GM21576 (cell line): ENCODE results near the gene SLC19A1.

Experiments used
- ATAC-seq: cut with Tn5 transposase; IDR thresholded peaks from one replicate; pipeline ENCODE4 v1.9.1; 2021; ENCODE audit warnings: mild to moderate bottlenecking, moderate library complexity; ENCODE audit not compliant: unreplicated experiment

Gene SLC19A1

DNA sequence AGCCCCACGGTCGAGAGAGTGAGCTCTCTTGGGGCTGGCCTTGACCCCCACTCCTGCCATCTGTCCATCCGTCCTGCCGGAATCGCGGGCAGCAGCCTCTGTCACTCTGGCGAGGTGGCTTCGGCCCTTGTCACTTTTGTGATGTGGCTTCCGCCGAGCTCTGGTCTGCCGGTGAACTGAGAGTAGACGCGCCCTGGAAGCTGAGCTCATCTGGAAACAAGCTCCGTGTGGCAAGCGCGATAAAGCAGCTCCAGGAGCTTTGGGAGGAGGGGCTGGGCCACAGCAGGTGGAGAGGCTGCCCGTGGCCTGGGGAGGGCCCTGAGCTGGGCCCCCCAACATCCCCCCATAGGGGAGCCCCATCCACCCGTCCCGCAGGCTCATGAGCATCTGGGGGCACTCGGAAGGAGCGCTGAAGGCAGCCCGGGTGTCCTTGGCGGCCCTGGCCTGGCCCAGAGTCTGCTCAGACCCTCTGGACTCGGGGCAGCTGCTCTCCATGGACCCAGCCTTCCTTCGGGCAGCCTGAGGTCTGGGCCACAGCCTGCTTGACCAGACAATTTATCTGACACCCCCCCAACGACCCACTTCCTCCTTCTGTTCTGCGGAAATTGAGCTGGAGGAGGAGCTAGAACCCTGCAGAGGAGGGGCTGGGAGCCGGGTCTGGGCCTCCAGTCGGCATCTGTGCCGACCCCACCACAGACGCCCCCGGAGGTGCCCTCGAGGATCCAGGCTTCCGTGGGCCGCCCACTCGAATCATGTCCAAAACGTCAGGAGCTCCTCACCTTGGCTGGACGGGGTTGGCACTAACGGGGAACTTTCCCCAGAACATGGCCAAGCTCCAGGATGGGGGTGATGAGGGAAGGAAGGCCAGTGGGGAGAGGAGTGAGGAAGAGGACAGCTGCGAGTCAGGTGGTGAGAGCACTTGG lies 59.1 kb downstream of the SLC19A1 start:
- ATAC-seq: no peak

DNA sequence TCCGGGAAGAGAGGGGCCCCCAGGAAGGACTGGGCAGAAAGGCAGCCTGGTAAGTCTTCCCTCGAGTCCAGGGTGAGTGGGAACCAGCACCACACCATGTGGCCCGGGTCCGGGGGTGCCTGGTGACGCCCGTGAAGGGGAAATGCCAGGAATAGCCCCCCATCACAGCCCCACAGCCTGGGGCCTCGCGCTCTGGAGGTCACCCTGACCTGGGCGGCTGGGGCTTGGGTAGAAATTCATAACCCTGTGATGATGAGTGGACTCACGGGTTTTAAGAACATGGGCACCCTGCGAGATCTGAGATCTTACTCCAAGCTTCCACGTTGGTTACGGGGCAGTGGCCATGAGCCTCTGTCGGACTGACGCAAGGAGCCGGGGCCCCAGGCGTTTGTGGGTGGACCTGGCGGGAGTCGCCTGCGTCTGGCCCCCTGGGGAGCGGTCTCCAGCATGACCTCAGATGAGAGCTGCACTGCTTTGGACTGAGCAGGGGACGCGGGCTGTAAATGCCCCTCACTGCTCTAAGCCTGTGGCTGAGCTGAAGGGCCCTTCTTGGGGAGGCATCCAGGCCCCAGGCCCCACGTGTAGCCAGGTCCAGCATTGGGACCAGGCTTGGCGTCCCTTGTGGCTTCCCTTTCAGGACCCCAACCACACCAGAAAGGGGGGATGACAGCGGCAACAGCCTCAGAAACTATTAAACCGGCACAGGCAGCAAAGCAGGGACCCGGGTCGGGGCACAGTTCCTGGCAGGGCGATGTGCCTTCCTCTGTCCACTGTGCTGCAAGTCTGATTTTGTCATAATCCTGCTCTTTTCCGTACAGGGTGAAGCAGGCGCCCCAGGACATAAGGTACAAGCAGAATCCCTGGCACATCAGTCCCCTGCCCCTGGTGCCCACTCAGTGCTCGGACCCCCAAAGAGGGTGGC lies 60.0 kb downstream of the SLC19A1 start:
- no peak for ATAC-seq

DNA sequence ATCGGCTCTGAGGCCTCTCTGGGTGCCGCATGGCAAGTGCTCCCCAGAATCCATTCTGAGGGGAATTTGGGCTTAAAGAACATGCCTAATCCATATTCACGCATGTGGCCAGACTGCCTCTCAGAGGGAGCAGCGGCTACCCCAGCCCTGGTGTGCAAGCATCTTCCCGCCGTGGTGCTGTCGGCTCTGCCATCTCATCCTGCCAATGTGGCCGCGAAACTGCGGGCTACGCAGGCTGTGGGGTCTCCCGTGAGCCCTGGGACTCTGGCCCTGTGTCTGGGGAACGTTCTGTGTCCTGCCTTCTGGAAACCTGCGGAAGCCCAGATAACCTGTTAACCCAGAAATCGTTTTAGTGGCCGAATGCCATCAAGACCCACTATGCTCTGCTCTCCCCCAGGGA lies 60.7 kb downstream of the SLC19A1 start:
- no peak for ATAC-seq

DNA sequence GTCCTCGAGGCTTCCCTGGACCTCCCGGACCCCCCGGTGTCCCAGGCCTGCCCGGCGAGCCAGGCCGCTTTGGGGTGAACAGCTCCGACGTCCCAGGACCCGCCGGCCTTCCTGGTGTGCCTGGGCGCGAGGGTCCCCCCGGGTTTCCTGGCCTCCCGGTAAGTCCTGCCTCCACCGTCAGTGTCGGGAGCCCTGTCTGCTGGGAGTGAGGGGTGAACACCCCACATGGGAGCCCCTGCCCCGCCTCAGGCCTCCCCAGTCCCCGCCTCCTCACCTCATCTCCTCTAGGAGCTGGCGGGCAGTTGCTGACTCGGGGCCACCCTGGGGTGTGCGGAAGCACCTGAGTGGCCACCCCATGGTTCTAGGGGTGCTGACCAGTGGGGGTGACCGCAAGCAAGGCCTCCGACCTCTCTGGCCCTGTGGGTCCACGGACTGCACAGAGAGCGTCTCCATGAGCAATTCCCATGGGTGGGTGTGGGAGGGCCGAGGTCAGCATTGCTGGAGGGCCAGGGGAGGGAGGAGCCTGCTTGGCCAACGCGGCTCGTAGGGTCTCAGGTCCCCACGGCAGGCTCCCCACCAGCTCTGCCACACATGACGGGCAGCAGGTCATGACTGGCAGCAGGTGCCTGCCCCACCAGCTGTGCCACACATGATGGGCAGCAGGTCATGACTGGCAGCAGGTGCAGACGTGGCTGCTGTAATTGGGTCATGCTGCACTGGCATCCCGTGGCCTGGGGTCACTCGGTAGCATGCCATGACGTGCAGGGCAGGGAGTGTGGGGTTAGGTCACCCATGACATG lies 61.3 kb downstream of the SLC19A1 start:
- no peak for ATAC-seq

DNA sequence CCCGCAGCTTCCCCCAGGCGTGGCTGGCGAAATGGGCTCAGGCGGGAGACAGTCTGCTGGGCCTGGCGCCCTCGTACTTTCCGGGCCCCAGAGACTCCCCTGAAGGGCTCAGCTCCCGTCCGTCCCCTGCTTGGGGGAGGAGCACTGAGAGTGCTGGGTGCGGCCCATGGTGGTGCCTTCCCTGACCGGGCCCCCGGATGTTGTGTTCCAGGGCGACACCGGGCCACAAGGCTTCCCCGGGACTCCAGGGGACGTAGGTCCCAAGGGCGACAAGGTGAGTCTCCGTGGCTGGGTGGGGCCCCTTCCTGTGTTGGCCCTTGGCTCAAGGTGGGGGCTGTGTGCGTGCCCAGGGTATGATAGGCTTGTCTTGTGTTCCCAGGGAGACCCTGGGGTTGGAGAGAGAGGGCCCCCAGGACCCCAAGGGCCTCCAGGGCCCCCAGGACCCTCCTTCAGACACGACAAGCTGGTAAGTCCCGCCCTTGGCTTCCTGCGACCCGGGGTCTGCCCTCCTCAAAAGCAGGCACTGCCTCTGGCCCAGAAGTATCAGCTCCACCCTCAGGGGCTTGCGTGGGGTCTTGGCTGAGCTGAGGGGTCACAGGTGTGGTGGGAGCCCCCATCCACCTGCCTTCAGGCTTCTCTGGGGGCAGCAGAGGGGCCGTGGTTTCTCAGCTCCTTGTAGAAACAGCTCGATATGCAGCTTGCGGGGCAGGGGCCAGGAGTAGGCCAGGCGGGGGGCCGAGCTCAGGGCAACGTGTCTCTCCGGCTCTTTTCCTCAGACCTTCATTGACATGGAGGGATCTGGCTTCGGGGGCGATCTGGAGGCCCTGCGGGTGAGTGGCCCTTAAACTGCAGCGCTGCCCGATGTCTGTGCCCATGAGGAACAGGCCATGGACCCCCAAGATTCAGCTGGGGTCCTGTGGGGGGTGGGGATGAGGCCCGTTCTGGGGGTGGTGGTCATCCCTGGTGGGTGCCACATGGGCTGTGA lies 62.3 kb downstream of the SLC19A1 start:
- ATAC-seq: no peak

DNA sequence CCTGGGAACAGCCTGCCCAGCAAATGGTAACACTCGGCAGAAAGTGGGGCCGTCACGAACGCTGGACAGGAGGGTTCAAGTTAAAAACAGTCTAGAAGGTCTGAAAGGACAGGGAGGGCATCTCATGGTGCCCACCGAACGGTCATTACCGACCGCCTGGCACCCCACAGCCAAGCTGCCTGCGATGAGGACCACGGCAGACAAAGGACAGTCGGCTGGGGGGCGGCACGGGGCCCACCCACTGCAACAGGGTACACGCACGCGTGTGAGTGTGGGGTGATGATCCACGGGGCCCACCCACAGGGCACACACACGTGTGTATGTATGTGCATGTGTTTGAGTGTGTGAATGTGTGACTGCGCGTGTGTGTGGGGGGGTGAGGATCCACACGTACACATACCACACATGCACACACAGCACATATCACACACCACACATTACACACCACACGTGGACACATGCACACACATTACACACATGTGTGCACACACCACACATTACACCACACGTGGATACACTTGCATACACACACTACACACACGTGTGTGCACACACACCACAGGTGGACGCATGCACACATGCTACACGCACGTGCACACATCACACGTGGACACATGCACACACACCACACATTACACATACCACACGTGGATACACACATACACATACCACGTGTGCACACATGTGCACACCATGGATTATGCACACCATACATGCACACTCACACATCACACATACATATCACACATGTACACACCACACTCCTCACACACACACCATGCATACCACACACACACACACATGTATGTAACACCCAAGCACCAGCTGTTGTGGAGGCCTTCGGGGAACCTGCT lies 63.2 kb downstream of the SLC19A1 start:
- ATAC-seq: no peak

DNA sequence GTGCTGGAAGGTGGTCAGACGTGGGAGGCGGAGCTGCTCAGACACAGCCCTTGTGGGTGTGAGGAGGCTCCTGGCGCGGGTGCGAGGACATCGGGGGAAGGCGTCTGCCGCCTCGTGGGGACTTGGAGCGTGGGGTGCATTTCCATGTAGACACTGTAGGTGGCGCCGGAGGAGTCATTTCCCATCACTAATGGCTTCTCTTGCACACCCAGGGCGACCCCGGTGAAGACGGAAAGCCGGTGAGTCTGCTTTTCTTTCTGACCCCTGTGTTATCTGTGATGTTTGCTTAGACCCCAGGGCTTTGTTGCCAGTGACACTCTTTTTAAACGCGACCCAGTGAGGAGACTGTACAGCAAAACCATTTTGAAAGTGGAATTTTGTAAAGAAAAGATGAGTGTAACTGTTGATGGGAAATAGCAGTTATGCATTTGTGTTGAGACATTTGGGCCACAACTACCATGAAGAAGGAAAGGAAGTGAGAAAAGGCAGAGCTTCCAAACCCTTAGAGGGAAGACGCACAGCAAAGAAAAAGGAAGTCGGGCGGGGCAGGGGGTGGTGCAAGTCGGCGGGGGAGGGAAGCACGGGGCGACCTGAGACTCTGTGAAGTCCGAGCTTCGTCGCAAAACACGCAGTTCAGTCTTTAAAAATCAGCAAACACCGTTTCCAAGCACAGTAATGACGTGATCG lies 64.0 kb downstream of the SLC19A1 start:
- no peak for ATAC-seq

DNA sequence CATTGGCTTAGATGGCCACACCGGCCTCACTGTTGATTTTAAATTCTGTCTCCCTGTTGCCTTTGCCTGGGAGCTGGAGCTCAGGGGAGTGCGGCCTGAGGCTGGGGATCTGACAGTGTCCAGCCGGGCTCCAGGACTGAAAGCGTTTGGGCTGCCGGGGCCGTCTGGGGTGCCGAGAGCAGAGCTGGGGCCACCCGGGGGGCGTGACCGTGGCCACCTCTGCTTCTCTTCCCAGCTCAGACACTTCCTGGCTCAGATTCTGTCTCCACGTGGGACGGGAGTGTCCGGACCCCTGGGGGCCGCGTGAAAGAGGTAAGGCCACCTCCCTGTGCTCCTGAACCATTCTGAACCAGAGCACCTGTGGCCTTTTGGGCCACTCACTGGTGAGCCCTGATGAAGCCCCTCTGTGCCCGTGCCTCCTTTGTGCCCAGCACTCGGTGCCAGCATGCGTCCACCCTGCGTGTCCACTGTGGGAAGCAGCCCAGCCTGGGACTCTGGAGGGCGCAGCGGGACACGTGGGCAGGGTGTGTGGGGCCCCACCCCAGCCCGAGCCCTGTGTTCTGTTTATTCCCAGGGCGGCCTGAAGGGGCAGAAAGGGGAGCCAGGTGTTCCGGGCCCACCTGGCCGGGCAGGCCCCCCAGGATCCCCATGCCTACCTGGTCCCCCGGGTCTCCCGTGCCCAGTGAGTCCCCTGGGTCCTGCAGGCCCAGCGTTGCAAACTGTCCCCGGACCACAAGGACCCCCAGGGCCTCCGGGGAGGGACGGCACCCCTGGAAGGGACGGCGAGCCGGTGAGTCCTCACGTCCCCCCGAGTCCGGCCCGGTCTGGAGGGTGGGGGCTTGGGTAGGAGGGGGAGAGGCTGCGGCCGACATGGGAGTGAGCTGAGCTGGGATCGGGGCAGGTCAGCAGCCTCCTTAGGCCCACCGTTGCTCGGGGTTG lies 64.8 kb downstream of the SLC19A1 start:
- no peak for ATAC-seq

DNA sequence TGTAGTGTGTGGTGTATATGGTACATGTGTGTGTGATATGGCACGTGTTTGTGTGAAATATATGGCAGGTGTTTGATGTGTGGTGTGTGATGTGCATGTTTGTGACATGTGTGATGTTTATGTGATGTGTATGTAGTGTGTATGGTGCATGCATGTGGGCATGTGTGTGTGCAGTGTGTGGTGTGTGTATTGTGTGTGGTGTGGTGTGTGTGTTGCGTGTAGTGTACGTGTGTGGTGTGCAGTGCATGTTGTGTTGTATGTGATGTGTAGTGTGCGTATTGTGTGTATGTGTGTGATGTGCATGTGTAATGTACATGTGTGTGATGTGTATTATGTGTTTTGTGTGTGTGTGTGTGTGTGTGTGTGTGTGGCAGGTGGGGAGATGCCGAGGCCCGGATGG lies 65.7 kb downstream of the SLC19A1 start:
- ATAC-seq: no peak

DNA sequence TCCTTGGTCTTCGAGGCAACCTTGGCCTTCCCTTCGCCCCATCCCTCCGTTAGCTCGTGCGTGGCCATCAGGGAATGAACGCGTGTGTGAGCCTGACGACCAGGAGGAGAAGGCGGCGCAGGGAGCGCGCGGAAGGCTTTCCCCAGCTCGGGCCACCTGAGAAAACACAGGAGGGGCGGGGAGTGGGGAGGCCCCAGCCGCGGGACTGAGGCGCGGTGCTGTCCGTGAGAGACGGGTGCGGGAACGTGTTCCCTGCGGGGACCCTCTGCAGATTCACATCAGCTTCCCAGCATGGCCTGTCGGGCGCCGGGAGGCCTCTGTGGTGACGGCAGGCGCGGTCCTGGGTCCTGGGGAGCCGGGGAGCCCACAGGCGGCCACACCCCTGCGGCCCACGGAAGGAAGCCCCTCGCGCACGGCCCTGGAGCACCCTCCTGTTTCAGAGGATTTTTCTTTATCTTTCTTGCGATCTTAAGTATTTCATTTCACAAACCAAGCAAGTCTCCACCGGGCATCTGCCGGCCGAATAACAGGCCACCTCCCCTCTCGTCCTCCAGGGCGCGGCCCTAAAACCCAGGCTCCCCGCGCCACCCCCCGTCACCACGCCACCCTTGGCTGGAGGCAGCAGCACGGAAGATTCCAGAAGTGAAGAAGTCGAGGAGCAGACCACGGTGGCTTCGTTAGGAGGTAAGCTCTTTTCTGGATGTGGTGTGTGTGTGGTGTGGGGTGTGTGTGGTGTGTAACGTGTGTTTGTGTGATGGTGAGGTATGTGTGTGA lies 66.3 kb downstream of the SLC19A1 start:
- no peak for ATAC-seq

DNA sequence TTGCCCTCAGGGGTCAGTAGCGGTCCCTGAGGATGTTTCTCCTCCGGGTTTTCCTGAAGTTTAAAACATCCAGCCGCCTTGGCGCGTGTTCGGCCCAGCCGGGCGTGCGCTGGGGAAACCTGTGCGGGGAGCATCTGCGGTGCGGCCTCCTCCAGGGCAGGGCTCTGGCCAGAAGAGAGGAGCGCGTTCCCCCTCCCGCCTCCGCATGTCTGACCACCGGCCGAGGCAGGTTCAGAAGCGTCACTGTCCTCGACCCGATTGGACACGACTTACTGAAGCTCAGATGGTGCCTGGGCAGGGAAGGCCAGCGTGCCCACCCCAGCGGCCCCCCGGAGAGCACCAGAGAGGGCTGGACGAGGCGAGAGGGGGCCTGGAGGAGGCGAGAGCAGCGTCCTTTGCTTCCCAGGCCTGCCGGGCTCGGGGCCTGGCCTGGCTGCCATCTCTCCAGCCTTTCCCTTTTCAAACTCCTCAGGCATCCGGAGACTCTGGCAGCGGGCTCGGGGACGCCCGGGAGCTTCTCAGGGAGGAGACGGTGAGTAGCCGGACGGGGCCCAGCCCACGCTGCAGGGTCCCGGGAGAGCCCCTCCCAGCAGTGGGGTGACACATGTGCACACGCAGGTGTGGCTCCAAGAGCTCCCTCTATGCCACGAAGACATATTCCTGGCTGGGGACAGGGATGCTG lies 67.1 kb downstream of the SLC19A1 start:
- no peak for ATAC-seq

DNA sequence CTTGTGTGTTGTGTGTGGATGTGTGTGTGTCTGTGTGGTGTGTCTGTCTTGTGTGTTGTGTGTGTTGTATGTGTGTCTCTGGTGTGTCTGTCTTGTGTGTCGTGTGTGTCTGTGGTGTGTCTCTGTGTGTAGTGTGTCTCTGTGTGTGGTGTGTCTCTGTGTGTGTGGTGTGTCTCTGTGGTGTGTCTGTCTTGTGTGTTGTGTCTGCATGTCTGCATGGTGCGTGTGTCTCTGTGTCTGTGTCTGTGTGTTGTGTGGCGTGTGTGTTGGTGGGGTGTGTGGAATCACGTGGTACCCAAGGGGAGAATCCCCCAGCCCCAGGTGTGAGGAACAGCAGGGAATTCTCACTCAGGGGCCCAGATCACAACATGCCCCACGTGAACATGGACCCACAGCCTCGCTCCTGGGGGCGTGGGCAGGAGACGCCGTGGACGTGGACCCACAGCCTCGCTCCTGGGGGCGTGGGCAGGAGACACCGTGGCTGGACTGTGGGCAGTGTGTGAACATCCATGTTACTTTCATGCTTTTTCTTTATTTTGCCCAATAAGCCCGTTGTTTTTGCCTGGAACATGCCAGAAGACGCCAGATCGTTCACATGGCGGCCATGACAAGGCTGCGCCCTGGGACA lies 67.8 kb downstream of the SLC19A1 start:
- no peak for ATAC-seq

DNA sequence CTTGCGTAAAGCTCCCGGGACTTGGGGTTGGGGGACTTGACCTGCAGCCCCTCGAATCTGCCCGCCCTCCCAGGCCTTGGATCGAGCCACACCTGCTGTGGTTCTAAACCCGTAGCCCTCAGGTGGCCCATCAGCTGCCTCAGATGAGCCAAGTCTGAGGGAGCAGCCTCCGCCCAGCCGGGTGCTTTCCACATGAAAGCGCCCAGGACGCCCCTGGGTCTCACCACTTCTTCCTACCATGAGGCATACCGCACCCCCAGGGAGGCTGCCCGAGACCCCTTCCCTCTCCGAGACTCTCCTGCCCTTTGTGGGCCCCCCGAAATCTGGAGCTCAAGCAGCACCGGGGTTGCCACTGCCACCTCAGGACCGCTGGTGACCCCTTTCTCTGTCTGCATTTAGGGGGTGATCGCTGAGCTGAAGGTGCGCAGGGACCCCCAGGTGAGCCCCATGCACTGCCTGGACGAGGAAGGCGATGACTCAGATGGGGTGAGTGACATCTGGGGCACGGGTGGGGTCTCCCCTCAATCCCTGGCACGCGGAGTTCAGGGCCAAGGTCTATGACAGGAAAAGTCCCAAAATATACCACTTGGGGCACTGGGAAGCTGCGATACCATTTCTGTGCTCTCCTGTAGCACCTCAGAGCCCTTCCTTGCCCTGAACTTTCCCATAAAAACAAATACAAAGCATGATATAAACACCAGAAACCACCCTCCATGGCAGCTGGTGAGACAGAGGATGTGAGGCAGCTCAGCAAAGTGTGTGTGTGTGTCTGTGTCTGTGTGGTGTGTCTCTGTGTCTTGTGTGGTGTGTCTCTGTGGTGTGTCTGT lies 68.5 kb downstream of the SLC19A1 start:
- no peak for ATAC-seq
